K562 (cell line): ENCODE results near the gene TM4SF4.

ENCODE experiments used
- BMI1 ChIP-seq: fragments of 150-350 bp; IDR thresholded peaks from 2 replicates; pipeline ENCODE4 v1.6.1; 2014; ENCODE audit warnings: low read length
- CBX3 ChIP-seq, 2 experiments: IDR thresholded peaks; 1 replicate in 1 of 2; 2 replicates in 1 of 2; pipeline ENCODE4 v1.6.1; 2012; ENCODE audit warnings: inconsistent platforms in 2 of 2, low read length in 2 of 2, borderline replicate concordance in 1 of 2, control low read depth in 1 of 2
- EZH2 ChIP-seq: IDR thresholded peaks from 2 replicates; pipeline ENCODE4 v1.6.1; 2012; ENCODE audit warnings: low read depth, mild to moderate bottlenecking, inconsistent platforms, low read length, borderline replicate concordance
- GABPA ChIP-seq: fragments of 200-800 bp; sonication (Bioruptor generic); conservative IDR thresholded peaks from 2 replicates; pipeline ENCODE4 v1.6.1; 2016; ENCODE audit warnings: low read depth, missing genetic modification characterization, missing compliant biosample characterization
- ILK ChIP-seq: fragments of 450-650 bp; IDR thresholded peaks from 2 replicates; pipeline ENCODE4 v1.6.1; 2016; ENCODE audit warnings: missing genetic modification characterization, low read depth, mild to moderate bottlenecking, missing compliant biosample characterization, moderate library complexity, borderline replicate concordance
- POLR2A ChIP-seq: fragments of 450-650 bp; conservative IDR thresholded peaks from 2 replicates; pipeline ENCODE4 v1.6.1; 2016
- SMARCB1 ChIP-seq: IDR thresholded peaks from 2 replicates; pipeline ENCODE4 v1.6.1; 2011; ENCODE audit warnings: improper control_type of control experiment, low read depth; ENCODE audit not compliant: insufficient read length
- SRSF1 ChIP-seq: fragments of 200-400 bp; formaldehyde crosslinking; IDR thresholded peaks from 2 replicates; pipeline ENCODE4 v1.6.1; 2017; ENCODE audit warnings: mild to moderate bottlenecking, low read depth, low read length, moderate library complexity
- TF ChIP-seq, protein P1 (sequence below), 3 experiments: IDR thresholded peaks in 2 of 3; conservative IDR thresholded peaks in 1 of 3; 2 replicates each; pipeline ENCODE4 v1.5.1; 2011 to 2012; ENCODE audit warnings: low read length in 3 of 3, mild to moderate bottlenecking in 3 of 3, control low read depth in 2 of 3, improper control_type of control experiment in 1 of 3, inconsistent platforms in 1 of 3, low read depth in 1 of 3, mixed read lengths in 1 of 3, moderate library complexity in 1 of 3; ENCODE audit not compliant: insufficient read depth in 2 of 3
- TF ChIP-seq, protein P2 (sequence below): sonication (generic); formaldehyde crosslinking; IDR thresholded peaks from 2 replicates; pipeline ENCODE4 v1.8.1; 2022; ENCODE audit warnings: missing genetic modification reagents
- TF ChIP-seq, protein P3 (sequence below): sonication (generic); formaldehyde crosslinking; IDR thresholded peaks from 2 replicates; pipeline ENCODE4 v1.8.0; 2022; ENCODE audit warnings: mild to moderate bottlenecking, missing genetic modification reagents
- TF ChIP-seq, protein P4 (sequence below): fragments of 200-800 bp; sonication (Bioruptor generic); IDR thresholded peaks from 2 replicates; pipeline ENCODE4 v1.6.1; 2017; ENCODE audit warnings: missing genetic modification characterization, missing compliant biosample characterization
- TF ChIP-seq, protein P5 (sequence below), 2 experiments: fragments of 450-650 bp; formaldehyde crosslinking in 1 of 2; IDR thresholded peaks; 2 replicates each; pipeline versions ENCODE4 v1.4.0 to v1.6.1; 2014 to 2020; ENCODE audit warnings: mild to moderate bottlenecking in 2 of 2, borderline replicate concordance in 1 of 2, low read depth in 1 of 2

DNA sequence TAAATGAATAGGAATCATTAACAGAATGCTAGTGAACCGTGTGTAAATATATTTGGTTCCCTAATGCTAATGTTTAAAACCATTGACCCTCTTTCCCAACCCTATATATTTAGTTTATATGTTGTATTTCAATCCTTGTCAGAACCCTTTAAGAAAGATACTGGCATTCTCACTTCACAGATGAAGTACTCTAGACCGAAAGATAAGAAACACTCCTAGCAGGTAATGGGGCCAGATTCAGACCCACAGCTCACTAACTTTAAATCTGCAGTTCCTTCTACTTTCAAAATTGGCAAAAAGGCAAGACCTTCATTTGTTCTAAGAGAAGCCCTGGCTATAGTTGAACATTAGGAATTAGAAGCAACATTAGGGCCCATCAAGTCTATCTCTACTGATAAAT is 42.3 kb upstream of the TM4SF4 start:
- TF ChIP-seq BMI1 (no peak), SRSF1 (no peak), SMARCB1 (no peak), EZH2 (no peak), GABPA (tag) (no peak), CBX3 (IDR thresholded peaks at IDR 0.05; ENCODE audit: borderline replicate concordance in 1 of 2, low read length in 2 of 2) (no peak), ILK (tag) (no peak), POLR2A (no peak)
- TF ChIP-seq, protein P1, sequence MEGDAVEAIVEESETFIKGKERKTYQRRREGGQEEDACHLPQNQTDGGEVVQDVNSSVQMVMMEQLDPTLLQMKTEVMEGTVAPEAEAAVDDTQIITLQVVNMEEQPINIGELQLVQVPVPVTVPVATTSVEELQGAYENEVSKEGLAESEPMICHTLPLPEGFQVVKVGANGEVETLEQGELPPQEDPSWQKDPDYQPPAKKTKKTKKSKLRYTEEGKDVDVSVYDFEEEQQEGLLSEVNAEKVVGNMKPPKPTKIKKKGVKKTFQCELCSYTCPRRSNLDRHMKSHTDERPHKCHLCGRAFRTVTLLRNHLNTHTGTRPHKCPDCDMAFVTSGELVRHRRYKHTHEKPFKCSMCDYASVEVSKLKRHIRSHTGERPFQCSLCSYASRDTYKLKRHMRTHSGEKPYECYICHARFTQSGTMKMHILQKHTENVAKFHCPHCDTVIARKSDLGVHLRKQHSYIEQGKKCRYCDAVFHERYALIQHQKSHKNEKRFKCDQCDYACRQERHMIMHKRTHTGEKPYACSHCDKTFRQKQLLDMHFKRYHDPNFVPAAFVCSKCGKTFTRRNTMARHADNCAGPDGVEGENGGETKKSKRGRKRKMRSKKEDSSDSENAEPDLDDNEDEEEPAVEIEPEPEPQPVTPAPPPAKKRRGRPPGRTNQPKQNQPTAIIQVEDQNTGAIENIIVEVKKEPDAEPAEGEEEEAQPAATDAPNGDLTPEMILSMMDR (IDR thresholded peaks at IDR 0.05 in 2 of 3, conservative IDR thresholded peaks at IDR 0.05 in 1 of 3; ENCODE audit: insufficient read depth in 2 of 3, low read depth in 1 of 3, low read length in 3 of 3): no peak
- TF ChIP-seq, protein P2, sequence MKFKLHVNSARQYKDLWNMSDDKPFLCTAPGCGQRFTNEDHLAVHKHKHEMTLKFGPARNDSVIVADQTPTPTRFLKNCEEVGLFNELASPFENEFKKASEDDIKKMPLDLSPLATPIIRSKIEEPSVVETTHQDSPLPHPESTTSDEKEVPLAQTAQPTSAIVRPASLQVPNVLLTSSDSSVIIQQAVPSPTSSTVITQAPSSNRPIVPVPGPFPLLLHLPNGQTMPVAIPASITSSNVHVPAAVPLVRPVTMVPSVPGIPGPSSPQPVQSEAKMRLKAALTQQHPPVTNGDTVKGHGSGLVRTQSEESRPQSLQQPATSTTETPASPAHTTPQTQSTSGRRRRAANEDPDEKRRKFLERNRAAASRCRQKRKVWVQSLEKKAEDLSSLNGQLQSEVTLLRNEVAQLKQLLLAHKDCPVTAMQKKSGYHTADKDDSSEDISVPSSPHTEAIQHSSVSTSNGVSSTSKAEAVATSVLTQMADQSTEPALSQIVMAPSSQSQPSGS (CRISPR knock-in tag): no peak
- TF ChIP-seq, protein P3, sequence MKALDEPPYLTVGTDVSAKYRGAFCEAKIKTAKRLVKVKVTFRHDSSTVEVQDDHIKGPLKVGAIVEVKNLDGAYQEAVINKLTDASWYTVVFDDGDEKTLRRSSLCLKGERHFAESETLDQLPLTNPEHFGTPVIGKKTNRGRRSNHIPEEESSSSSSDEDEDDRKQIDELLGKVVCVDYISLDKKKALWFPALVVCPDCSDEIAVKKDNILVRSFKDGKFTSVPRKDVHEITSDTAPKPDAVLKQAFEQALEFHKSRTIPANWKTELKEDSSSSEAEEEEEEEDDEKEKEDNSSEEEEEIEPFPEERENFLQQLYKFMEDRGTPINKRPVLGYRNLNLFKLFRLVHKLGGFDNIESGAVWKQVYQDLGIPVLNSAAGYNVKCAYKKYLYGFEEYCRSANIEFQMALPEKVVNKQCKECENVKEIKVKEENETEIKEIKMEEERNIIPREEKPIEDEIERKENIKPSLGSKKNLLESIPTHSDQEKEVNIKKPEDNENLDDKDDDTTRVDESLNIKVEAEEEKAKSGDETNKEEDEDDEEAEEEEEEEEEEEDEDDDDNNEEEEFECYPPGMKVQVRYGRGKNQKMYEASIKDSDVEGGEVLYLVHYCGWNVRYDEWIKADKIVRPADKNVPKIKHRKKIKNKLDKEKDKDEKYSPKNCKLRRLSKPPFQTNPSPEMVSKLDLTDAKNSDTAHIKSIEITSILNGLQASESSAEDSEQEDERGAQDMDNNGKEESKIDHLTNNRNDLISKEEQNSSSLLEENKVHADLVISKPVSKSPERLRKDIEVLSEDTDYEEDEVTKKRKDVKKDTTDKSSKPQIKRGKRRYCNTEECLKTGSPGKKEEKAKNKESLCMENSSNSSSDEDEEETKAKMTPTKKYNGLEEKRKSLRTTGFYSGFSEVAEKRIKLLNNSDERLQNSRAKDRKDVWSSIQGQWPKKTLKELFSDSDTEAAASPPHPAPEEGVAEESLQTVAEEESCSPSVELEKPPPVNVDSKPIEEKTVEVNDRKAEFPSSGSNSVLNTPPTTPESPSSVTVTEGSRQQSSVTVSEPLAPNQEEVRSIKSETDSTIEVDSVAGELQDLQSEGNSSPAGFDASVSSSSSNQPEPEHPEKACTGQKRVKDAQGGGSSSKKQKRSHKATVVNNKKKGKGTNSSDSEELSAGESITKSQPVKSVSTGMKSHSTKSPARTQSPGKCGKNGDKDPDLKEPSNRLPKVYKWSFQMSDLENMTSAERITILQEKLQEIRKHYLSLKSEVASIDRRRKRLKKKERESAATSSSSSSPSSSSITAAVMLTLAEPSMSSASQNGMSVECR (CRISPR knock-in tag): no peak
- TF ChIP-seq, protein P4, sequence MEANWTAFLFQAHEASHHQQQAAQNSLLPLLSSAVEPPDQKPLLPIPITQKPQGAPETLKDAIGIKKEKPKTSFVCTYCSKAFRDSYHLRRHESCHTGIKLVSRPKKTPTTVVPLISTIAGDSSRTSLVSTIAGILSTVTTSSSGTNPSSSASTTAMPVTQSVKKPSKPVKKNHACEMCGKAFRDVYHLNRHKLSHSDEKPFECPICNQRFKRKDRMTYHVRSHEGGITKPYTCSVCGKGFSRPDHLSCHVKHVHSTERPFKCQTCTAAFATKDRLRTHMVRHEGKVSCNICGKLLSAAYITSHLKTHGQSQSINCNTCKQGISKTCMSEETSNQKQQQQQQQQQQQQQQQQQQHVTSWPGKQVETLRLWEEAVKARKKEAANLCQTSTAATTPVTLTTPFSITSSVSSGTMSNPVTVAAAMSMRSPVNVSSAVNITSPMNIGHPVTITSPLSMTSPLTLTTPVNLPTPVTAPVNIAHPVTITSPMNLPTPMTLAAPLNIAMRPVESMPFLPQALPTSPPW: no peak
- TF ChIP-seq, protein P5, sequence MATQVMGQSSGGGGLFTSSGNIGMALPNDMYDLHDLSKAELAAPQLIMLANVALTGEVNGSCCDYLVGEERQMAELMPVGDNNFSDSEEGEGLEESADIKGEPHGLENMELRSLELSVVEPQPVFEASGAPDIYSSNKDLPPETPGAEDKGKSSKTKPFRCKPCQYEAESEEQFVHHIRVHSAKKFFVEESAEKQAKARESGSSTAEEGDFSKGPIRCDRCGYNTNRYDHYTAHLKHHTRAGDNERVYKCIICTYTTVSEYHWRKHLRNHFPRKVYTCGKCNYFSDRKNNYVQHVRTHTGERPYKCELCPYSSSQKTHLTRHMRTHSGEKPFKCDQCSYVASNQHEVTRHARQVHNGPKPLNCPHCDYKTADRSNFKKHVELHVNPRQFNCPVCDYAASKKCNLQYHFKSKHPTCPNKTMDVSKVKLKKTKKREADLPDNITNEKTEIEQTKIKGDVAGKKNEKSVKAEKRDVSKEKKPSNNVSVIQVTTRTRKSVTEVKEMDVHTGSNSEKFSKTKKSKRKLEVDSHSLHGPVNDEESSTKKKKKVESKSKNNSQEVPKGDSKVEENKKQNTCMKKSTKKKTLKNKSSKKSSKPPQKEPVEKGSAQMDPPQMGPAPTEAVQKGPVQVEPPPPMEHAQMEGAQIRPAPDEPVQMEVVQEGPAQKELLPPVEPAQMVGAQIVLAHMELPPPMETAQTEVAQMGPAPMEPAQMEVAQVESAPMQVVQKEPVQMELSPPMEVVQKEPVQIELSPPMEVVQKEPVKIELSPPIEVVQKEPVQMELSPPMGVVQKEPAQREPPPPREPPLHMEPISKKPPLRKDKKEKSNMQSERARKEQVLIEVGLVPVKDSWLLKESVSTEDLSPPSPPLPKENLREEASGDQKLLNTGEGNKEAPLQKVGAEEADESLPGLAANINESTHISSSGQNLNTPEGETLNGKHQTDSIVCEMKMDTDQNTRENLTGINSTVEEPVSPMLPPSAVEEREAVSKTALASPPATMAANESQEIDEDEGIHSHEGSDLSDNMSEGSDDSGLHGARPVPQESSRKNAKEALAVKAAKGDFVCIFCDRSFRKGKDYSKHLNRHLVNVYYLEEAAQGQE (IDR thresholded peaks at IDR 0.05; ENCODE audit: borderline replicate concordance): no peak
- TF ChIP-seq, protein P5 (CRISPR knock-in tag; IDR thresholded peaks at IDR 0.05; ENCODE audit: low read depth): no peak
